Measurements from ENCODE around the gene SPECC1.
"Not testable (repeated sequence)": the region's sequence is repeated elsewhere in the genome, so short reads cannot be mapped to it uniquely, and the experiment has no call there.

The SPECC1 gene

DNA sequence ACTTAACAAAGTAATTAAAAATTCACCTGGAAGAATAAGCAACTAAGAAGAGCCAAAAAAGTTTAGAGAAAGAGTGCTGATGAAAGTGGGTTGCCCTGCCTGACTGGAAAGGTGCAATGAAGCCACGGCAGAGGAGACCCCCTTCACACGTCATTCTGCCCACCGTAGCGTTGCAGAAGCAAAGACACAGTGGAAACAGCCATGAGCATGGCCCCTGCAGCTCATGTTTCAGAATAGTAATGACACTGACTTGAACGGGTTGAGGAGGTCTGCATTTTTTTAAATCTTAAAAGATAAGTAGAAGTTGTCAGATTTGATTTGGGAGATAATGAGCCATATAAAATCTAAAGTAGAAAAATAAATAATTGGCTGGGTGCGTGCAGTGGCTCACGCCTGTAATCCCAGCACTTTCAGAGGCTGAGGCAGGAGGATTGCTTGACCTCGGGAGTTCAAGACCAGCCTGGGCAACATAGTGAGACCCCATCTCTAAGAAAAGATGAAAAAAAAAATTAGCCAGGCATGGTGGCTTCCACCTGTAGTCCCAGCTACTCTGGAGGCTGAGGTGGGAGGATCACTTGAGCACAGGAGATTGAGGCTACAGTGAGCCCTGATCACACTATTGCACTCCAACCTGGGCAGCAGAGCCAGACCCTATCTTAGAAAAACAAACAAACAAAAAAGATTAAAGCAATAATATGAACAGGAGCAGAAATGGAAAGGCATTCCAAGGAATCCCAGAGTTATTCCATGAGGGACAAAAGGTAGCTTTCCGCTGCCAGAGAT lies 273.6 kb downstream of the SPECC1 start:
- DNase-seq: no peak

- DNase-seq: no peak
Observed at GRCh38 chr17:20284022-20284421, 274.9 kb downstream of the SPECC1 start.

- no peak for DNase-seq
Observed at GRCh38 chr17:20284570-20285295, 275.6 kb downstream of the SPECC1 start.

DNA sequence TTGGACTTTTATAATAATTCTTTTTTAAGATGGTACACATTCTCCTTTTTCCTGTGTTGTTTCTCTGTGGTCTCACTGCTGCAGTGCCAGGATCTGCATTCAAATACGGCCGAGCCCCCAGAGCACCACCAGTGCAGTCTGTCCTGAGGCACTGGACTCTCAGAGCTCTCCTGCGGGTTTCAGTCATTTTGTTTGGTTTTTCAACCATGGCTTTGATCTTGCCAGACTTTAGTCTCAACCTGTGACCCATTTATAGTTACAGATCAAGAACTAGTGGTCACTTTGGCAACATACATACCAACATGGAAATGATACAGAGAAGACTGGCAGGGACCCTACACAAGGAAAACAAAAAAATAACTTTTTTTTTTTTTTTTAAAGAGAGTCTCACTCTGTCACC lies 280.8 kb downstream of the SPECC1 start:
- DNase-seq: no peak

GRCh38 chr17:20291853-20292252 lies 282.7 kb downstream of the SPECC1 start:
- DNase-seq: no peak

GRCh38 chr17:20293501-20293900 lies 284.3 kb downstream of the SPECC1 start:
- no peak for DNase-seq

- DNase-seq: no peak
Observed at GRCh38 chr17:20294120-20294519, 285.0 kb downstream of the SPECC1 start.

- DNase-seq: no peak
Observed at GRCh38 chr17:20299013-20299412, 289.9 kb downstream of the SPECC1 start.

GRCh38 chr17:20300436-20300934 lies 291.3 kb downstream of the SPECC1 start:
- no peak for DNase-seq

DNA sequence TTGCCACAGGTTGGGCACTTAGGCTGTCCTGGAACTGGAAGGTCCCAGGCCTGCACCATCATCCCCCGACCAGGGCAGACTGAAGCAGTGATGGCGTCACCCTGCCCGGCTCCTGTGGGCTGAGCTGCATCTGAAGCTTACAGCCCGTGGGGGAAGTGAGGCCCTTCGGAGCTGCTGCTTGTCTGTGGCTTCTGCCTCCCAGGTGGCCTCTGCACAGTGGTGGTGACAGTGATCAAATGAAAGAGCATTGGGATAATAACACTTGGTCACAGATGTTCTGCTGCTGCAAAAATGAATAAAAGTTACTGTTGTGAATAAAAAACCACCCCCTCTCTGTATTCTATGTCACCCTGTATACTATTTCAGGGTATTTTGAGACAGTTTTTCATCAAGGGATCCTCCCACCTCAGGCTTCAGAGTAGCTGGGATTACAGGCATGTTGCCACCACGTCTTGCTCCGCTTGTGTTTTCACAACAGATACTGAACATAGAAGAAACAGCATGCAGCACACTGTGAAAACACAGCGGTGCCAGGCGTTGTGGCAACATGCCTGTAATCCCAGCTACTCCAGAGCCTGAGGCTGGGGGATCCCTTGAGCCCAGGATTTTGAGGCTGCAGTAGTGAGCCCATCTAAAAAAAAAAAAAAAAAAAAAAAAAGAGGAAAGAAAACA lies 293.2 kb downstream of the SPECC1 start:
- no peak for DNase-seq

GRCh38 chr17:20304961-20305360 lies 295.8 kb downstream of the SPECC1 start:
- no peak for DNase-seq

DNA sequence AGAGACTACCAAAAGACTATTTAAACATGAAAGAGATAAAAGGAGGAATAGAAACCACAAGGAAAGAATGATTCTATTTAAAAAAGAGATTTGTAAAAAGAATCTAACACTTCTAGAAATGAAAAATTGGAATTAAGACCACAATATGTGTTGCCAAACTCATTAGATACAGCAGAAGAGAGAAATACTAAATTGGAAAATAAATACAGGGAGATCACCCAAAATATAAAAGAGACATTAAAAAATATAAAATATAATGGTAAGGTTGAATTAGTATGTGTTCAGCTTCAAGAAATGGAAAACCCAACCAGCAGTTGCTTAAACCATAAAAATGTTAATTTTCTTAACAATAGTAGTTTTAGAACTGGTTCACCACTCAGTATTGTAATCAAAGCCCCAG lies 297.8 kb downstream of the SPECC1 start:
- DNase-seq: no peak

- DNase-seq: no peak
Observed at GRCh38 chr17:20307326-20307910, 298.3 kb downstream of the SPECC1 start.

DNA sequence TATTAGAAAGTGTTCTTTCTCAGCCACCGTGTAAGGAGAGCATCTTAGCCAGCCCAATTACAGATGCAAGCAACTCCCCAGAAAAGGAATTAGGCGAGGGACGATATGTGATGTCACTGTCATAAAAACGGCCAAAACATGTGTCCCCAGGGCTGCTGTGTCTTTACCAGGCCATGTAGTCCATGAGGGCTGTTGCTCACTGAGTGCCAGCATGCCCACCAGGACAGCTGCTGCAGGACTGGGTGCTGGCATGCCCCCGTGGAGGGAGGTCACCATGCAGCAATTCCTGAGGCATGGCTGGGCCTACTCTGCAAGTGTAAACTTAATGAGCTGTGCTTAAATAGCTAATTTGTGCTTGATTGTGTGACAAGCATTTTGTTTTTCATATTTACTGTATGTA lies 301.3 kb downstream of the SPECC1 start:
- DNase-seq: no peak

DNA sequence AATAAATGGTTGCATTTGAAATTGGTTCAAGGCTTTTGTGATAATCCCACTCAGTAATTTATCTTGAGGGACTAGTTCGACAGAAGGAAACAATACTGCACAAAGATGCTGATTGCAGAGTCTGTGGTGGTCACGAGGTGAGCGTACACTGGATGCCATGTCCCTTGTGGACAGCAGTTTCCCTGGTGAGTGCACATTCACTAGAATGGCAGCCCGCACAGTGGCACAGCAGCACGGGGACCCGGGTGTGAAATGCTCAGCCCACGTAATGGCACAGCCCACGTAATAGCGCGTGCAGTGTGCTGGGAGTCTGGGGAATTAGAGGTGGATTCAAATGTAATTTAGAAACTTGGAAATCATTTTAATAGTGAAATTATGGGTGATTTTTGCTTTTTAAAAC lies 304.1 kb downstream of the SPECC1 start:
- no peak for DNase-seq

- DNase-seq: no peak
Observed at GRCh38 chr17:20313891-20314290, 304.7 kb downstream of the SPECC1 start.

GRCh38 chr17:20314834-20315233 lies 305.7 kb downstream of the SPECC1 start:
- DNase-seq: no peak

GRCh38 chr17:20315311-20315710 lies 306.2 kb downstream of the SPECC1 start:
- no peak for DNase-seq

DNA sequence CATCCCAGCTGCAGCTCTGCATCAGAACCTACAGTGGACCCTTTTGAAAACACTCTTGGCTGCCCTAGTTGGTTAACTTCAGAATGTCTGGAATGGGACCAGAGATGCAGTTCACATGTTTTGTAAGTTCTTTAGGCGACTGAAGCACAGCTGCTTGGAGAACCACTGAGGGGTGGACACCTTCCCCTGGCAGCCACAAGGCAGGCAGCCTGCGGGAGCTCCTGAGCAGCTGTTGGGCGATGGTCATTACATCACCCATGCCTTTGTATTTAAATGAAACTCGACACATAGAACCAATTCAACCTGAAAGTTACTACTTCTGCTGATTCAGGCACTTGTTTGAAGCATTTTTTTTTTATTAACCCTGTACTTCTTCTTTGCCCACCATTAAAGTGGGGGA lies 306.7 kb downstream of the SPECC1 start:
- DNase-seq: no peak

DNA sequence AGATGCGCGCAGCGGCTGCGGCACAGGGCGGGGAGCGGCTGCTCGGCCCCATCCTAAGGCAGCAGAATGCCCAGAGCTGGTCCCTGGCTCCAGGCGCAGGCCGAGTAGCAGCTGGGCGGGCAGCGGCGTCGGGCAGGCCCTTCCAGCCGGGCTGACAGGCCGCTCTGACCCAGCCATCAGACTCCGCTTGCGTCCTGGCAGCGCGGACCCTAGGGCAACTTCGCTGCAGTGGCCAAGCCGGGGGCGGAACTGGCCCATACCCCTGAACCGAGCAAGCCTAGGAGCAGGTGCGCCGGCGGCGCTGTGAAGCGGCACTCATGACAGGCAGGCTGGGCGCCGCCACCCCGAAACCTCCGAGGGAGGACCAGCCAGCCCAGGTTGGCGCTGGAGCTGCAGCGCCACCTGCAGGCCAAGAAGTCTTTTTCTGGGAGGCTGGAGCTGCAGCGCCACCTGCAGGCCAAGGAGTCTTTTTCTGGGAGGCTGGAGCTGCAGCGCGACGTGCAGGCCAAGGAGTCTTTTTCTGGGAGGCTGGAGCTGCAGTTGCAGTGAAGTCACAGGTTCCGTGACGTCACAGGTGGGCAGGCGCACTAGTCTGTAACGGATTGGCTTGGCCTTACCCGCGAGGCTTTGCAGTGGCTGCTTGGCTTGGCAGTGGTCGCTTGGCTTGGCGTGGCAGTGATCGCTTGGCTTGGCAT lies 311.5 kb downstream of the SPECC1 start:
- not testable (repeated sequence) for DNase-seq

- not testable (repeated sequence) for DNase-seq
Observed at GRCh38 chr17:20321357-20321756, 312.2 kb downstream of the SPECC1 start.

DNA sequence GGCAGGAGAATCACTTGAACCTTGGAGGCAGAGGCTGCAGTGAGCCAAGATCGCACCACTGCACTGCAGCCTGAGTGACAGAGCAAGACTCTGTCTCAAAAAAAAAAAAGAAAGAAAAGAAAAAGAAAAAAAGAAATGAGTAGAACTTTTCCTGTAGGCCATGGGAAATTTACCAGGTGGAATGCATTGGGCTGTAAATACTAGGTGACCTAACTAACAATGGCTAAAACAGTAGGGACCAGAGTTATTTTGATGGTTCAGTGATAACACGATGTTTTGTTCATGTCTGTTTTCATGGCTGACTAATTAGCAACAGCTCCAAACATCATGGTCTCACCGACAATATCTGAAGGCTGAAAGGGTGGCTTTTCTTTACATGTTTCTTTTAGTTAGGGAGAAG lies 318.6 kb downstream of the SPECC1 start:
- DNase-seq: not testable (repeated sequence)

DNA sequence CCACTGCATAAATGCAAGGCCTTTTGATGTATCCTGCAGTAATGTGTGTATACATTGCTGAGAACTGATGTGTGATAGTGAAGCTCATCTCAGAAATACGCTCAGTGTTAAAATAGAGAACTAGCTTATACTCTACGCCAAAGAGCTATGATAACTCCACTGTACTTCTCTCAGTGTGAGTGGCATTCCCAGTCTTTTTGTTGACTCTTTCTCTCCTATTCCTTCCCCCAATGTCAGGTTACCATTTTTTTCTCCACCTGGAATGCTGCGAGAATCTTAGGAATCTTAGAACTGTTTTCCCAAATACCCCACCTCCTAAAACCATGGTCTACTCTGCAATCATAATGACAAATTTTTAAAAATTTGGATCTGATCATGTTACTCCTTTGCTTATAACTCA lies 342.2 kb downstream of the SPECC1 start:
- not testable (repeated sequence) for DNase-seq
